ENCODE results near the gene ABCC4.

Gene ABCC4

GRCh38 chr13:95233026-95233635 is 68.1 kb downstream of the ABCC4 start:
- DNase-seq (ENCODE audit: low read depth in 1 of 2, low spot score in 1 of 2), result no peak

GRCh38 chr13:95231393-95231792 is 69.9 kb downstream of the ABCC4 start:
- no peak for DNase-seq (ENCODE audit: low read depth in 1 of 2, low spot score in 1 of 2)

GRCh38 chr13:95229855-95230254 is 71.4 kb downstream of the ABCC4 start:
- no peak for DNase-seq (ENCODE audit: low read depth in 1 of 2, low spot score in 1 of 2)

GRCh38 chr13:95228130-95228529 is 73.1 kb downstream of the ABCC4 start:
- no peak for DNase-seq (ENCODE audit: low read depth in 1 of 2, low spot score in 1 of 2)

GRCh38 chr13:95226932-95227695 is 74.1 kb downstream of the ABCC4 start:
- DNase-seq (ENCODE audit: low read depth in 1 of 2, low spot score in 1 of 2), result no peak

- no peak for DNase-seq (ENCODE audit: low read depth in 1 of 2, low spot score in 1 of 2)
These were observed 74.8 kb downstream of the ABCC4 start for GRCh38 chr13:95226476-95226875.

- no peak for DNase-seq (ENCODE audit: low read depth in 1 of 2, low spot score in 1 of 2)
These were observed 75.2 kb downstream of the ABCC4 start for GRCh38 chr13:95226050-95226449.

GRCh38 chr13:95224064-95224463 is 77.2 kb downstream of the ABCC4 start:
- no peak for DNase-seq (ENCODE audit: low read depth in 1 of 2, low spot score in 1 of 2)

- DNase-seq (ENCODE audit: low read depth in 1 of 2, low spot score in 1 of 2), result no peak
These were observed 78.6 kb downstream of the ABCC4 start for GRCh38 chr13:95222733-95223018.

GRCh38 chr13:95221971-95222732 is 79.1 kb downstream of the ABCC4 start:
- no peak for DNase-seq (ENCODE audit: low read depth in 1 of 2, low spot score in 1 of 2)

GRCh38 chr13:95220611-95221010 is 80.6 kb downstream of the ABCC4 start:
- no peak for DNase-seq (ENCODE audit: low read depth in 1 of 2, low spot score in 1 of 2)

- no peak for DNase-seq (ENCODE audit: low read depth in 1 of 2, low spot score in 1 of 2)
These were observed 83.1 kb downstream of the ABCC4 start for GRCh38 chr13:95217920-95218830.

GRCh38 chr13:95216182-95216581 is 85.1 kb downstream of the ABCC4 start:
- DNase-seq (ENCODE audit: low read depth in 1 of 2, low spot score in 1 of 2), result no peak

- DNase-seq (ENCODE audit: low read depth in 1 of 2, low spot score in 1 of 2), result no peak
These were observed 88.0 kb downstream of the ABCC4 start for GRCh38 chr13:95212983-95213850.

GRCh38 chr13:95209109-95209508 is 92.1 kb downstream of the ABCC4 start:
- no peak for DNase-seq (ENCODE audit: low read depth in 1 of 2, low spot score in 1 of 2)

GRCh38 chr13:95207769-95208366 is 93.4 kb downstream of the ABCC4 start:
- no peak for DNase-seq (ENCODE audit: low read depth in 1 of 2, low spot score in 1 of 2)

GRCh38 chr13:95206116-95206515 is 95.1 kb downstream of the ABCC4 start:
- DNase-seq (ENCODE audit: low read depth in 1 of 2, low spot score in 1 of 2), result no peak

- no peak for DNase-seq (ENCODE audit: low read depth in 1 of 2, low spot score in 1 of 2)
These were observed 97.0 kb downstream of the ABCC4 start for GRCh38 chr13:95204231-95204765.

GRCh38 chr13:95201814-95202651 is 99.2 kb downstream of the ABCC4 start:
- DNase-seq (ENCODE audit: low read depth in 1 of 2, low spot score in 1 of 2), result no peak

All from activated T-helper 1 cell treated with anti-CD3 and anti-CD28 coated beads, Interleukin-2, amount 50 U/mL, for 16 hours (primary cell).